PC-9 (cell line): ENCODE measurements around the gene PLK4.

Experiments used
- CTCF ChIP-seq: fragments of 200-600 bp; sonication (generic); conservative IDR thresholded peaks from 2 replicates; pipeline ENCODE4 v1.6.1; 2017; ENCODE audit warnings: mixed run types, antibody characterized with exemption, mild to moderate bottlenecking, moderate library complexity
- EZH2 ChIP-seq: fragments of 200-600 bp; sonication (generic); IDR thresholded peaks from 2 replicates; pipeline ENCODE4 v1.8.0; 2017; ENCODE audit warnings: antibody characterized with exemption, low read depth

GRCh38 chr4:127916512-127916911, 35.8 kb downstream of the PLK4 start:
- TF ChIP-seq CTCF (no peak), EZH2 (no peak)
